Endothelial cell of umbilical vein (primary cell): ENCODE data around the gene DDX27. TPM values are rescaled to one million over a fixed set of nuclear protein-coding genes. Genes with fewer than 3 reads are reported as not detected.

Experiments
- BruUV-seq: library from RNA; stranded (reverse); fragments of 400-500 nt; replicated peaks from 2 replicates; lab custom pipeline; 2021; lab: Mats Ljungman, UMichigan
- CTCF ChIA-PET: fragments of 300-600, 350-600 bp; sonication (Branson Sonifier 250); formaldehyde crosslinking; loops from one replicate; lab custom pipeline; 2021; ENCODE audit warnings: antibody characterized with exemption, inconsistent platforms; lab: Charles Lee
- POLR2A ChIA-PET: fragments of 300-600, 350-600 bp; sonication (Branson Sonifier 250); formaldehyde crosslinking; loops from one replicate; lab custom pipeline; 2021; ENCODE audit warnings: antibody characterized with exemption, inconsistent platforms; lab: Charles Lee
- DNase-seq: peaks from one replicate; pipeline ENCODE4 v3.0.0-alpha.2; 2011; ENCODE audit warnings: low read depth, low spot score
- FAIRE-seq: peaks from 2 replicates; lab custom pipeline; 2011; peaks lifted over from hg19 to GRCh38; lab: Jason Lieb, UNC
- H2AFZ ChIP-seq: 2 replicates; pipeline ENCODE4 v1.6.0; 2012; ENCODE audit warnings: low read depth, low read length, control low read depth, inconsistent platforms
- H3K27ac ChIP-seq: 2 replicates; pipeline ENCODE4 v1.5.1; 2011; ENCODE audit warnings: low read depth, mild to moderate bottlenecking, control low read depth, low read length, moderate library complexity; ENCODE audit not compliant: insufficient read depth
- H3K27me3 ChIP-seq, 2 experiments: 2 replicates each; pipeline versions ENCODE4 v1.6.0 to v1.6.1; 2011; ENCODE audit warnings: low read length in 2 of 2, mixed read lengths in 1 of 2; ENCODE audit not compliant: control insufficient read depth in 2 of 2, insufficient read depth in 2 of 2
- H3K36me3 ChIP-seq, 2 experiments: 2 replicates in 1 of 2; 3 replicates in 1 of 2; pipeline ENCODE4 v1.5.1; 2011; ENCODE audit warnings: low read length in 2 of 2, mild to moderate bottlenecking in 1 of 2, moderate library complexity in 1 of 2; ENCODE audit not compliant: control insufficient read depth in 2 of 2, insufficient read depth in 2 of 2; ENCODE audit errors: extremely low read depth in 1 of 2
- H3K4me1 ChIP-seq: 3 replicates; pipeline ENCODE4 v1.5.1; 2011; ENCODE audit warnings: mild to moderate bottlenecking, low read length; ENCODE audit not compliant: control insufficient read depth, insufficient read depth; ENCODE audit errors: extremely low read depth
- H3K4me2 ChIP-seq: 2 replicates; pipeline ENCODE4 v1.6.1; 2011; ENCODE audit warnings: low read length, control low read depth, mixed read lengths; ENCODE audit not compliant: insufficient read depth
- H3K4me3 ChIP-seq, 3 experiments: fragments of 200-600 bp in 1 of 3; sonication (generic), shearing (Covaris generic) in 1 of 3; replicated peaks in 1 of 3; 2 replicates each; pipeline ENCODE4 v1.5.1; 2011 to 2016; ENCODE audit warnings: control low read depth in 3 of 3, low read length in 3 of 3, mild to moderate bottlenecking in 2 of 3, inconsistent platforms in 1 of 3, low read depth in 1 of 3, moderate library complexity in 1 of 3; ENCODE audit not compliant: insufficient read depth in 1 of 3
- H3K79me2 ChIP-seq: 2 replicates; pipeline ENCODE4 v1.6.0; 2012; ENCODE audit warnings: low read length, inconsistent platforms; ENCODE audit not compliant: control insufficient read depth, insufficient read depth
- H3K9ac ChIP-seq: replicated peaks from 2 replicates; pipeline ENCODE3; 2011; ENCODE audit warnings: low read length, control low read depth; ENCODE audit not compliant: insufficient read depth; ENCODE audit errors: extremely low read depth
- H3K9me1 ChIP-seq: replicated peaks from 3 replicates; pipeline ENCODE4 v1.6.0; 2011; ENCODE audit warnings: mild to moderate bottlenecking, low read length; ENCODE audit not compliant: control insufficient read depth, insufficient read depth; ENCODE audit errors: extremely low read depth
- H3K9me3 ChIP-seq: replicated peaks from 2 replicates; pipeline ENCODE4 v1.5.1; 2012; ENCODE audit warnings: low read length, inconsistent platforms; ENCODE audit not compliant: control insufficient read depth, insufficient read depth
- H4K20me1 ChIP-seq: replicated peaks from 2 replicates; pipeline ENCODE3; 2011; ENCODE audit warnings: mild to moderate bottlenecking, low read length; ENCODE audit not compliant: control insufficient read depth, insufficient read depth; ENCODE audit errors: extremely low read depth
- EZH2 ChIP-seq: IDR thresholded peaks from 2 replicates; pipeline ENCODE4 v1.6.1; 2012; ENCODE audit warnings: borderline replicate concordance, low read depth, mild to moderate bottlenecking, moderate library complexity, low read length, inconsistent platforms; ENCODE audit not compliant: severe bottlenecking
- FOS ChIP-seq: IDR thresholded peaks from 2 replicates; pipeline ENCODE4 v1.6.1; 2011; ENCODE audit warnings: mild to moderate bottlenecking, low read length, moderate library complexity, borderline replicate concordance; ENCODE audit not compliant: insufficient read depth
- GATA2 ChIP-seq: IDR thresholded peaks from 2 replicates; pipeline ENCODE4 v1.7.0; 2011; ENCODE audit warnings: low read depth, mild to moderate bottlenecking, moderate library complexity, mixed read lengths, low read length; ENCODE audit not compliant: insufficient read length, insufficient read depth
- JUN ChIP-seq: IDR thresholded peaks from 2 replicates; pipeline ENCODE4 v1.6.1; 2011; ENCODE audit warnings: borderline replicate concordance, low read depth; ENCODE audit not compliant: insufficient read length, insufficient read depth
- MYC ChIP-seq: IDR thresholded peaks from one replicate; pipeline ENCODE4 v1.6.1; 2011; ENCODE audit warnings: mild to moderate bottlenecking, low read depth, low read length
- POLR2A ChIP-seq: IDR thresholded peaks from 2 replicates; pipeline ENCODE4 v1.6.1; 2012; ENCODE audit warnings: low read depth, mild to moderate bottlenecking, control low read depth, low read length
- POLR2AphosphoS5 ChIP-seq: IDR thresholded peaks from 2 replicates; pipeline ENCODE4 v1.6.1; 2012; ENCODE audit warnings: low read depth, mild to moderate bottlenecking, control low read depth, low read length, moderate library complexity; ENCODE audit not compliant: insufficient read depth
- dilution Hi-C: fragments of 300-500 bp; cut with MboI; formaldehyde crosslinking; loops from one replicate; pipeline ENCODE4 v1.15.0; 2019; ENCODE audit warnings: low sequenced_read_pairs; ENCODE audit not compliant: extremely low pct_ligation_motif_present
- intact Hi-C: fragments of 100-400 bp; cut with micrococcal nuclease; formaldehyde crosslinking; loops from one replicate; pipeline ENCODE4 v1.10.0; 2022
- polyA plus RNA-seq, 4 experiments: library from polyadenylated mRNA; depleted of rRNA in 3 of 4; stranded (reverse) in 3 of 4; unstranded in 1 of 4; fragments of >200 nt; gene quantifications; 2 replicates each; pipeline versions ENCODE4 v1.2.1 to v1.2.3, GENCODE V29; 2011 to 2012; ENCODE audit warnings: missing spikeins in 1 of 4
- total RNA-seq: library from RNA; stranded (reverse); gene quantifications from 2 replicates; pipeline ENCODE4 v1.2.3, GENCODE V29; 2021
- TF ChIP-seq, protein P1 (sequence below): IDR thresholded peaks from 2 replicates; pipeline ENCODE4 v1.6.1; 2011; ENCODE audit not compliant: insufficient read depth, insufficient read length
- TF ChIP-seq, protein P2 (sequence below), 2 donors: IDR thresholded peaks; 1 replicate in 1 of 2; 2 replicates in 1 of 2; pipeline ENCODE4 v1.5.1; 2011; ENCODE audit warnings: low read length in 2 of 2, mild to moderate bottlenecking in 2 of 2, moderate library complexity in 2 of 2, control low read depth in 1 of 2, inconsistent platforms in 1 of 2, low read depth in 1 of 2; ENCODE audit not compliant: insufficient read depth in 1 of 2; ENCODE audit errors: extremely low read depth in 1 of 2

DDX27 gene
- total and polyA plus RNA-seq, 2 donors (not counting 3 experiments of a cell fraction or from before 2014, with no cell fraction given) = 24.0 to 25.7 TPM

DNA sequence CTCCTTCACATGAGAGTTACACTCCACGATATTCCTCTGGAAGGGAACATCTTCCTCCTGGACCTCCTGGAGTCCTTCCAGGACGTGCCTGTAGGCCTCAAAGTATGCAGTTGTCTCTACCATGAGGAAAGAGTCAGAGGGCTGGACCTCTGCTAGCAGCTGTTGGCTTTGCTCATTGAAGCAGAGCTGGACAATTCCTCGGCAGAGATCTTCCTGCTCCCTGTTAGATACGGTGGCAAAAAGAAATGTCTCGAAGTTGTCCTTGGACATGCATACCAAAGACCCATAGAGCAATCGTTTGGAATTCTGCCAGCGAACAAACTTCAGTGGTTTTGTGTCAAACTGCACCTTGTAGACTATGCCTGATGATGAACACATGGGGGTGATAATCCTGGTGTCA is 51.0 kb downstream of the DDX27 start:
- Histone ChIP-seq H3K4me2 (no peak overlapping the region), H3K9ac (no peak overlapping the region), H3K9me3 (no peaks in the 10 kb centered on the region), H2AFZ (no peak overlapping the region), H3K9me1 (peaks cover 4% of the 10 kb centered on the region), H4K20me1 (peaks cover 6% of the 10 kb centered on the region), H3K4me1 (peaks cover 17% of the 10 kb centered on the region), H3K36me3 (peaks cover 14 to 19% of the 10 kb centered on the region in 2 experiments), H3K79me2 (peaks cover 82% of the 10 kb centered on the region), H3K27ac (no peak overlapping the region), H3K4me3 (no peak overlapping the region), H3K27me3 (no peaks in the 10 kb centered on the region)
- ChIA-PET POLR2A (no interaction called here), CTCF (interaction anchor here (1.6 kb wide), 1 partner anchor 50 kb away, joined by 5 read pairs; no protein-coding TSS in a partner anchor)
- dilution Hi-C loops (no loop called here), intact Hi-C loops (no loop called here)
- BruUV-seq = no TSS peak
- TF ChIP-seq POLR2A (no peak), MYC (no peak), JUN (no peak), FOS (no peak), POLR2AphosphoS5 (no peak), GATA2 (no peak), EZH2 (no peak)
- TF ChIP-seq, protein P1, sequence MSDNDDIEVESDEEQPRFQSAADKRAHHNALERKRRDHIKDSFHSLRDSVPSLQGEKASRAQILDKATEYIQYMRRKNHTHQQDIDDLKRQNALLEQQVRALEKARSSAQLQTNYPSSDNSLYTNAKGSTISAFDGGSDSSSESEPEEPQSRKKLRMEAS = no peak
- TF ChIP-seq, protein P2, sequence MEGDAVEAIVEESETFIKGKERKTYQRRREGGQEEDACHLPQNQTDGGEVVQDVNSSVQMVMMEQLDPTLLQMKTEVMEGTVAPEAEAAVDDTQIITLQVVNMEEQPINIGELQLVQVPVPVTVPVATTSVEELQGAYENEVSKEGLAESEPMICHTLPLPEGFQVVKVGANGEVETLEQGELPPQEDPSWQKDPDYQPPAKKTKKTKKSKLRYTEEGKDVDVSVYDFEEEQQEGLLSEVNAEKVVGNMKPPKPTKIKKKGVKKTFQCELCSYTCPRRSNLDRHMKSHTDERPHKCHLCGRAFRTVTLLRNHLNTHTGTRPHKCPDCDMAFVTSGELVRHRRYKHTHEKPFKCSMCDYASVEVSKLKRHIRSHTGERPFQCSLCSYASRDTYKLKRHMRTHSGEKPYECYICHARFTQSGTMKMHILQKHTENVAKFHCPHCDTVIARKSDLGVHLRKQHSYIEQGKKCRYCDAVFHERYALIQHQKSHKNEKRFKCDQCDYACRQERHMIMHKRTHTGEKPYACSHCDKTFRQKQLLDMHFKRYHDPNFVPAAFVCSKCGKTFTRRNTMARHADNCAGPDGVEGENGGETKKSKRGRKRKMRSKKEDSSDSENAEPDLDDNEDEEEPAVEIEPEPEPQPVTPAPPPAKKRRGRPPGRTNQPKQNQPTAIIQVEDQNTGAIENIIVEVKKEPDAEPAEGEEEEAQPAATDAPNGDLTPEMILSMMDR (IDR thresholded peaks at IDR 0.05; ENCODE audit: extremely low read depth in 1 of 2, insufficient read depth in 1 of 2, low read depth in 1 of 2, low read length in 2 of 2) = no peak
- no peak for DNase-seq
- FAIRE-seq = no peak
